ENCODE results near the gene PFKM. TPM values are rescaled to one million over a fixed set of nuclear protein-coding genes. Genes with fewer than 3 reads are reported as not detected.

The PFKM gene
- total RNA-seq, 4 donors from 2014 or later: 21.7 to 48.8 (median 32.7) TPM

DNA sequence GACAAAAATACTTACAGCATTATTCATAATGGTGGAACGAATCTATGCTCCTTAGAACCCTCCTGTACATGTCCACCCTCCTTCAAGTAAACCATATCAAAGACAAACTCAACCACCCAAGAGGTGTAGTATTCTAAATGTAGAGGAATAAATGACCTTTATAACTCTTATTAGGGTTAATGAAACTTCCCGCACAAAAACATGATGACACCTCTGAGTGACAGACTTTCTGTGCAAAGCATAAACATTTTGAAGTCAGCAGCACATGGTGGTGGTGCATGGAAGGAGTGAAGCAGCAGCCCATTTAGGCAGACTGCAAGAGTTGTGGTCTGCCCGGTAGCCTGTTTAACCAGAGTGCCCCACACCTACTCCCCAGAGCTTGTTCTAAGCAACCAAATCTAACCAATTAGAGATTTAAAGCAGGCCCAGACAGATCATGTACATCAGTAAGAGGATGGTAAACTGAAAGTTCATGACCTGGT lies 38.8 kb downstream of the PFKM start:
- Histone ChIP-seq H3K27ac (peak overlapping the region; percentile 78 to 94 (median 88)), H3K36me3 (peaks cover 0 to 1% (median 0%) of the 10 kb centered on the region in 4 donors), H3K9me3 (no peaks in the 10 kb centered on the region), H3K4me3 (peak overlapping the region in 3 of 4 donors; percentile 72 to 95 (median 79)), H3K27me3 (no peaks in the 10 kb centered on the region), H3K4me1 (peaks cover 4 to 21% (median 8%) of the 10 kb centered on the region in 4 donors)
- in situ Hi-C loops (cut with MboI; ENCODE audit: low pct_ligation_motif_present in 1 of 4, low pct_unique_long_range_greater_than_20kb in 1 of 4, low sequenced_read_pairs in 3 of 4): loop anchor here in 3 of 4 donors (25.0 kb wide), 2 partner anchors 196 to 296 kb away; partner anchors contain the start of gene TMEM106C (in 3 of the 3)
- TF ChIP-seq CTCF (IDR thresholded peaks at IDR 0.05): peak in 2 of 5 experiments; percentile 8 to 27
- no peak for TF ChIP-seq POLR2AphosphoS5 (IDR thresholded peaks at IDR 0.05)
- TF ChIP-seq POLR2A (IDR thresholded peaks at IDR 0.05): no peak
- no peak for TF ChIP-seq EP300 (IDR thresholded peaks at IDR 0.05; ENCODE audit: low read depth)
- intact Hi-C loops (cut with DNase I; ENCODE audit: low total_unique reads): loop anchor here (10.0 kb wide), 1 partner anchor 53 kb away; the partner anchor contains the start of gene SENP1
- 67% methylated on average over 3 of the region's 3 CpGs; no CpG with 5 or more reads in 1 of the 2 donors for WGBS, 2 donors (ENCODE audit: low coverage in 1 of 2)
- DNase-seq: no peak

DNA sequence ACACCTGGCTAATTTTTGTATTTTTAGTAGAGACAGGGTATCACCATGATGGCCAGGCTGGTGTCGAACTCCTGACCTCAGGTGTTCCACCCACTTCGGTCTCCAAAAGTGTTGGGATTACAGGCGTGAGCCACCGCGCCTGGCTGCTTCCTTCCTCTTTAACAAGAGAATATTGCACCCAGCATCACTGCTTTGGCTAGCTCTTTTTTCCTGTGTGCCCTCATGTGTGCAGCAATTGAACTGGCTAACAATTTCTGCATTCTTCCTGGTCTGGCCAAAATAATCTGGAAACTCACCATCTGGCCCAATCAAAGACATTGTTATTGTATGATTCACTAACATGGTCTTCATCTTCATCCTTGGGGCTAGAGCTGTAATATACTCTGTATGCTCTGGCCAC lies 40.9 kb downstream of the PFKM start:
- DNase-seq: no peak
- TF ChIP-seq POLR2AphosphoS5 (IDR thresholded peaks at IDR 0.05): no peak
- no peak for TF ChIP-seq CTCF (IDR thresholded peaks at IDR 0.05)
- TF ChIP-seq POLR2A (IDR thresholded peaks at IDR 0.05): no peak
- no peak for TF ChIP-seq EP300 (IDR thresholded peaks at IDR 0.05; ENCODE audit: low read depth)
- Histone ChIP-seq H3K4me1 (peaks cover 4 to 13% (median 8%) of the 10 kb centered on the region in 4 donors), H3K9me3 (no peaks in the 10 kb centered on the region), H3K4me3 (no peak overlapping the region), H3K36me3 (no peaks in the 10 kb centered on the region), H3K27me3 (no peaks in the 10 kb centered on the region), H3K27ac (no peak overlapping the region)
- WGBS, 2 donors (ENCODE audit: low coverage in 1 of 2): 80 to 88% methylated on average over 2 to 5 of the region's 5 CpGs
- in situ Hi-C loops (cut with MboI; ENCODE audit: low pct_ligation_motif_present in 1 of 4, low pct_unique_long_range_greater_than_20kb in 1 of 4, low sequenced_read_pairs in 3 of 4) (loop anchor here (10.0 to 25.0 kb wide), 4 partner anchors 55 to 298 kb away; partner anchors contain the start of genes TMEM106C (in 3 of the 4) and SENP1 (in 1 of the 4)), intact Hi-C loops (cut with DNase I; ENCODE audit: low total_unique reads) (no loop called here)

DNA sequence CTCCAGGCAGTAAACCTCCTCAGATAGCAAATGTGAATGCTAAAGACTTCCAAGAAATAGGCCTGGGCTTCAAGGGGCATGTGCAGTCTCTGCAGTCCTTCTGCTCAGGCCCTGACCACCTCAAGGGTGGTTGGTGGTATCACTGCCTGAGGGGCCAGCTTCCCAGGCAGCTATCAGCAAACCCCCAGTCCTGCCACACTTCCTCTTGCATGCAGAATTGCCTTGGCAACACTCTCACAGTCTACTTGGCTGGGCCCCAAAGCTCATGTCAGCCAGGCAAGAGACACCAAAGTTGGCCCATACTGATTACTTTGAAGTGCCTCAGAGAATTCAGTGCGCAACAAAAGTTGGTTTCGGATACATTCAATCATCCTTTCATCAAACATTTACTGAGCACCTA lies 41.6 kb downstream of the PFKM start:
- H3K9me3 ChIP-seq: no peaks in the 10 kb centered on the region
- no peak for TF ChIP-seq POLR2AphosphoS5 (IDR thresholded peaks at IDR 0.05)
- TF ChIP-seq CTCF (IDR thresholded peaks at IDR 0.05): no peak
- no peak for TF ChIP-seq POLR2A (IDR thresholded peaks at IDR 0.05)
- no peak for TF ChIP-seq EP300 (IDR thresholded peaks at IDR 0.05; ENCODE audit: low read depth)
- no peaks in the 10 kb centered on the region for H3K36me3 ChIP-seq
- 77 to 83% methylated on average over 1 to 2 of the region's 2 CpGs for WGBS, 2 donors (ENCODE audit: low coverage in 1 of 2)
- no peak overlapping the region for H3K27ac ChIP-seq
- H3K4me1 ChIP-seq: peaks cover 4 to 12% (median 8%) of the 10 kb centered on the region in 4 donors
- H3K4me3 ChIP-seq: no peak overlapping the region
- H3K27me3 ChIP-seq: no peaks in the 10 kb centered on the region
- DNase-seq: no peak
- intact Hi-C loops (cut with DNase I; ENCODE audit: low total_unique reads) (no loop called here), in situ Hi-C loops (cut with MboI; ENCODE audit: low pct_ligation_motif_present in 1 of 4, low pct_unique_long_range_greater_than_20kb in 1 of 4, low sequenced_read_pairs in 3 of 4) (loop anchor here (10.0 to 25.0 kb wide), 4 partner anchors 56 to 299 kb away; partner anchors contain the start of genes TMEM106C (in 3 of the 4) and SENP1 (in 1 of the 4))

GRCh38 chr12:48163150-48163747 lies 44.1 kb downstream of the PFKM start:
- intact Hi-C loops (cut with DNase I; ENCODE audit: low total_unique reads) (no loop called here), in situ Hi-C loops (cut with MboI; ENCODE audit: low pct_ligation_motif_present in 1 of 4, low pct_unique_long_range_greater_than_20kb in 1 of 4, low sequenced_read_pairs in 3 of 4) (loop anchor here (10.0 to 25.0 kb wide), 4 partner anchors 58 to 301 kb away; partner anchors contain the start of genes TMEM106C (in 3 of the 4) and SENP1 (in 1 of the 4))
- 59 to 69% methylated on average over 3 to 5 of the region's 5 CpGs for WGBS, 2 donors (ENCODE audit: low coverage in 1 of 2)

More at GRCh38 chr12:48163150-48163747, 44.1 kb downstream of the PFKM start:
- H3K4me3 ChIP-seq: no peak overlapping the region
- no peak overlapping the region for H3K27ac ChIP-seq
- DNase-seq: no peak
- no peaks in the 10 kb centered on the region for H3K9me3 ChIP-seq
- no peaks in the 10 kb centered on the region for H3K36me3 ChIP-seq
- no peaks in the 10 kb centered on the region for H3K4me1 ChIP-seq
- no peaks in the 10 kb centered on the region for H3K27me3 ChIP-seq
- TF ChIP-seq POLR2AphosphoS5 (IDR thresholded peaks at IDR 0.05): no peak
- no peak for TF ChIP-seq CTCF (IDR thresholded peaks at IDR 0.05)
- TF ChIP-seq POLR2A (IDR thresholded peaks at IDR 0.05): no peak
- no peak for TF ChIP-seq EP300 (IDR thresholded peaks at IDR 0.05; ENCODE audit: low read depth)
